Tibial nerve (tissue), 4 donors: ENCODE data around the gene DDX17. TPM values are rescaled to one million over a fixed set of nuclear protein-coding genes. Genes with fewer than 3 reads are reported as not detected.

Source experiments
- DNase-seq, 2 donors: peaks; one replicate each; pipeline ENCODE4 v3.0.0-alpha.2; 2019; ENCODE audit warnings: low spot score in 2 of 2
- H3K27ac ChIP-seq, 4 donors: fragments of 200-600 bp; sonication (generic) in 3 of 4; one replicate each; pipeline ENCODE4 v1.5.1; 2017 to 2019; ENCODE audit warnings: mild to moderate bottlenecking in 1 of 4
- H3K27me3 ChIP-seq, 2 donors: fragments of 200-600 bp; sonication (generic) in 1 of 2; one replicate each; pipeline versions ENCODE4 v1.5.1 to v1.6.0; 2017 to 2019
- H3K36me3 ChIP-seq, 3 donors: fragments of 200-600 bp; sonication (generic); one replicate each; pipeline ENCODE4 v1.5.1; 2018 to 2019
- H3K4me1 ChIP-seq, 4 donors: fragments of 200-600 bp; sonication (generic) in 3 of 4; one replicate each; pipeline ENCODE4 v1.5.1; 2017 to 2019
- H3K4me3 ChIP-seq, 4 donors: fragments of 200-600 bp; sonication (generic) in 3 of 4; one replicate each; pipeline ENCODE4 v1.5.1; 2017 to 2019; ENCODE audit warnings: mild to moderate bottlenecking in 1 of 4, moderate library complexity in 1 of 4
- H3K9me3 ChIP-seq, 4 donors: fragments of 200-600 bp; sonication (generic) in 3 of 4; one replicate each; pipeline ENCODE4 v1.5.1; 2017 to 2019
- CTCF ChIP-seq, 5 experiments: fragments of 200-600 bp in 3 of 5; fragments of 450-650 bp in 2 of 5; sonication (generic) in 3 of 5; IDR thresholded peaks; one replicate each; pipeline ENCODE4 v1.5.1; 2016 to 2019; ENCODE audit warnings: antibody characterized with exemption in 5 of 5, mild to moderate bottlenecking in 3 of 5, moderate library complexity in 2 of 5
- EP300 ChIP-seq, 2 donors: sonication (generic); formaldehyde crosslinking; IDR thresholded peaks; one replicate each; pipeline ENCODE4 v1.6.1; 2017; ENCODE audit warnings: antibody characterized with exemption in 2 of 2, mild to moderate bottlenecking in 1 of 2
- POLR2A ChIP-seq, 2 donors: fragments of 450-650 bp; IDR thresholded peaks; one replicate each; pipeline ENCODE4 v1.6.1; 2017; ENCODE audit warnings: antibody characterized with exemption in 2 of 2, mild to moderate bottlenecking in 2 of 2, moderate library complexity in 2 of 2
- WGBS, 2 donors: methylation state at CpG; one replicate each; pipeline ENCODE4 v1.1.5; 2018; 5-methylcytosine and 5-hydroxymethylcytosine counted together
- total RNA-seq, 4 donors: library from RNA; depleted of rRNA; stranded (reverse); fragments of >200 nt; gene quantifications; one replicate each; pipeline ENCODE4 v1.1.0, GENCODE V29; 2016

The DDX17 gene
- total RNA-seq, 4 donors from 2014 or later = 734 to 934 (median 864) TPM

GRCh38 chr22:38435010-38435409 lies 71.1 kb downstream of the DDX17 start:
- WGBS, 2 donors = 79 to 83% methylated on average over 4 of the region's 4 CpGs
- DNase-seq = no peak
- Histone ChIP-seq H3K27ac (no peak overlapping the region), H3K9me3 (no peaks in the 10 kb centered on the region), H3K4me3 (no peak overlapping the region), H3K36me3 (no peaks in the 10 kb centered on the region), H3K4me1 (no peaks in the 10 kb centered on the region), H3K27me3 (no peaks in the 10 kb centered on the region)
- no peak for TF ChIP-seq EP300 (IDR thresholded peaks at IDR 0.05)
- no peak for TF ChIP-seq POLR2A (IDR thresholded peaks at IDR 0.05)
- no peak for TF ChIP-seq CTCF (IDR thresholded peaks at IDR 0.05)

- Histone ChIP-seq H3K9me3 (no peaks in the 10 kb centered on the region), H3K27ac (no peak overlapping the region), H3K36me3 (no peaks in the 10 kb centered on the region), H3K4me1 (no peaks in the 10 kb centered on the region), H3K4me3 (no peak overlapping the region), H3K27me3 (no peaks in the 10 kb centered on the region)
- DNase-seq = no peak
- WGBS, 2 donors = 77 to 83% methylated on average over 7 to 8 of the region's 8 CpGs
- TF ChIP-seq POLR2A (IDR thresholded peaks at IDR 0.05) (no peak), CTCF (IDR thresholded peaks at IDR 0.05) (no peak), EP300 (IDR thresholded peaks at IDR 0.05) (no peak)
Observed at GRCh38 chr22:38433871-38434270, 72.2 kb downstream of the DDX17 start.

Other genes starting within 250 kb of the DDX17 start
- gene TMEM184B, start 233.3 kb downstream of the DDX17 start, total RNA-seq = 100 to 1,000 TPM in 1 of 4 donors, 10 to 100 TPM in 3; 61.1 to 138 (median 72.0) TPM
- 100 to 1,000 TPM; 122 to 235 (median 164) TPM for gene CSNK1E, start 188.9 kb downstream of the DDX17 start, total RNA-seq
- 1 to 10 TPM in 3 of 4 donors, under 1 TPM in 1; 0.63 to 1.6 (median 1.1) TPM for gene KCNJ4, start 51.1 kb downstream of the DDX17 start, total RNA-seq
- gene KDELR3, start 38.2 kb downstream of the DDX17 start, total RNA-seq = 10 to 100 TPM in 3 of 4 donors, 1 to 10 TPM in 1; 6.1 to 18.0 (median 10.6) TPM
- 10 to 100 TPM in 1 of 4 donors, 1 to 10 TPM in 3; 2.1 to 10.8 (median 4.5) TPM for gene DMC1, start 63.9 kb upstream of the DDX17 start, total RNA-seq
- 10 to 100 TPM in 2 of 4 donors, 1 to 10 TPM in 2; 1.3 to 10.2 (median 6.7) TPM for gene FAM227A, start 150.1 kb upstream of the DDX17 start, total RNA-seq
- 10 to 100 TPM; 13.5 to 24.3 (median 17.8) TPM for gene CBY1, start 150.3 kb upstream of the DDX17 start, total RNA-seq
- 10 to 100 TPM; 23.1 to 28.5 (median 27.1) TPM for gene TOMM22, start 175.6 kb upstream of the DDX17 start, total RNA-seq
- 10 to 100 TPM; 50.7 to 86.4 (median 76.0) TPM for gene JOSD1, start 194.6 kb upstream of the DDX17 start, total RNA-seq
- 10 to 100 TPM; 46.0 to 72.0 (median 56.6) TPM for gene GTPBP1, start 199.6 kb upstream of the DDX17 start, total RNA-seq
- 1,000 to 10,000 TPM in 1 of 4 donors, 100 to 1,000 TPM in 3; 640 to 1,234 (median 846) TPM for gene SUN2, start 249.7 kb upstream of the DDX17 start, total RNA-seq